HL-60/S4 treated with retinoic acid at 250 ng/mL for 4 days and 3 days (cell line): ENCODE data around the gene PNLIPRP2.

Source experiments
- in situ Hi-C: fragments of 300-500 bp; cut with MboI; formaldehyde crosslinking; loops from 2 replicates; pipeline ENCODE4 v1.7.0; 2022; ENCODE audit warnings: low sequenced_read_pairs

The PNLIPRP2 gene

DNA sequence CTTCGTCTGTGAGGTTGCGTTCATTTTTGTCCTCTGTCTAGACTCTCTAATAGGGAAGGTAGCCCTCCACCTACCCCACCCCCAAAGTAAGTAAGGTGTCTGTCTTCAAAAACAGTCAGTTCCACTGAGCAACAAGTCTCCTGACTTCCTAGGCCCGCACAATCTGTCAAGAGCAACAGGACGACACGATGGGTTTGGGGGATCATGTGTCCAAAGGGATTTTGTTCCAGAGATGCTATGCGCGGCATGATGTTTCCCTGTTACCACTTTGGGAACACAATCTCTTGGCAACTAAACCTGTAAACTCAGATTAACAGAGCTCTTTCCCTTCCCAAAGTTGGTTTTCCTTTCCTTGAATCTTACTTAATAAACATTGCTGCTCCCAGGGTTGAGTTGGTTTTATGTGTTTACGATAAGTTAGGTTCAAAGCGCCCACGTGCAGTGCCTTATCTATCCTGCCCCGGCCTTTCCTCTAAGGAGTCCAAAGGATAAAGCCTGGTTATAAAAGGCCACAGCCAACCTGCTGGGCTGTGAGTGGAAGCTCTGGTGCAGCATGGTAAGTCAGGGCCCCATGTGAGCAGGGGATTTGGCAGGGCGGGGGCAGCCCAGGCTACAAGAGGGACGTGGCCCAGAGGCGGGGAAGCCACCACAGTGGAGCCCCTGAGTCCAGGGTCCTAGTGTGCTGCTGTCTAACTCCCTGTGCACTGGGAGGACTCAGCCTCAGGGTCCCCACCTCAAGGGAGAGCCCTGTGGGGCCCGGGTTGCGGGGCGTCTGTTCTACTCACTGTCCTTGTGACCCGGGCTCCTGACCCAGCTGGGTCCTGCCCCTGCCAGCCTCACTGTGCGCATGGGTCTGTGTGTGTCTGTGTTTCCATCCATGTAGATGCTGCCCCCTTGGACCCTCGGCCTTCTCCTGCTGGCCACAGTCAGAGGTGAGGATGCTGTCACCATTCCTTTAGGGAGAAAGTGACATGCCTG is at the start of gene PNLIPRP2:
Gene PNLIPRP2, plus strand, starts transcription at position 531 of the 978 bp plus-strand sequence.
- in situ Hi-C loops, result no loop called here

DNA sequence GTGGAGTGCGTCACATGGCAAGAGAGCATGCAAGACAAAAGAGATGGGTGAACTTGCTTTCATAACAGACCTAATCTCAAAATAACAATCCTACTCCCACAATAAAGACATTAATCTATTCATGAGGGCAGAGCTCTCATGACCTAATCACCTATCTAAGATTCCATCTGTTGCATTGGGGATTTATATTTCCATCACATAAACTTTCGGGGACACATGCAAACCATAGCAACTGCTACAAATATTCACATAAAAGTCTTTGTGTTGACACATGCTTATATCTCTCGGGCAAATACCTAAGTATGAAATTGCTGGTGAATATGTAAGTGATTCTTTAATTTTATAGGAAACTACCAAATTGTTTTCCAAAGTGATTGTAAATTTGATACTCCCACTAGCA is 46.0 kb upstream of the PNLIPRP2 start:
- in situ Hi-C loops, result no loop called here

GRCh38 chr10:116587878-116588591 is 32.7 kb upstream of the PNLIPRP2 start:
- in situ Hi-C loops, result no loop called here

- in situ Hi-C loops, result no loop called here
Measured at GRCh38 chr10:116588995-116589394, 31.8 kb upstream of the PNLIPRP2 start.

GRCh38 chr10:116589926-116590325 is 30.8 kb upstream of the PNLIPRP2 start:
- in situ Hi-C loops, result no loop called here

DNA sequence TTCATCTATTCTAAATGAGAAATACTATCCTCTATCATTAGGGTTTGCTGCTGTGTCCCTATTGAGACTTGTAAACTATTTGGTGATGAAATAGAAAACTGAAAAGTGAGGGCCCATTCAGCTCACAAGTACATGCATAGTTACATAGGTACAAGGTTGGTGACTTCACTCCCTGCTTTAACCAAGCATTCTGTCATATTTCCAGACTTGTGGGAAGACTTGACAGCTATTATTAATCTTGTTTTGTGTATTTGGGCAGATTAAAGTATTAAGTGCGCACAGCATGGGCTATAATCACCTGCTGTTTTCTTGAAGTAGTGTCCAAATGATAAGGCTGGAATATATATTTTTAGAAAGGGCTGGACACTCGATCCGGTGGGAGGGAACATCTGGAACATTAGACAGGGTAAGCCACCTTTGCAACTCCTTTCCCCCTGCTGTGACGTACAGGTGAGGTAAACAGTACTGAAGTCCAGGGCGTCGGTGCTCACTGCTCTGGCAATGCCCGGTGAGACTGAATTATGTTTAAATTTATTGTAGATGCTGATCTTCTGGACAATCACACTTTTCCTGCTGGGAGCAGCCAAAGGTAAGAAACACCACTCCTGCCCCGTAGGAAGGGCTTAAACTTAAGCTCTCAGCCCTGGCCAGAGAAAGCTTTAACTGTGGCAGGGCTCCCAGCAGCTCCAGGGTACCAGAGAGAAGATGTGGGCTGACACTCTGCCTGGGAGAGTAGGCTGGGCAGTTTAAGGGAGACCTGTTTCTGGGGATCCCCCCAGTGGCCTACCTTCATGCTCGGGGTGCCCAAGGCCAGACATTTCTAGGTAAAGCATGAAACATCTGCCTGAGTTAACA is 29.9 kb upstream of the PNLIPRP2 start, which contains the start of gene PNLIPRP1:
Gene PNLIPRP1, plus strand, starts transcription at position 370 of the 855 bp plus-strand sequence. Its CDS starts 171 bp downstream, at position 541.
- in situ Hi-C loops, result no loop called here

DNA sequence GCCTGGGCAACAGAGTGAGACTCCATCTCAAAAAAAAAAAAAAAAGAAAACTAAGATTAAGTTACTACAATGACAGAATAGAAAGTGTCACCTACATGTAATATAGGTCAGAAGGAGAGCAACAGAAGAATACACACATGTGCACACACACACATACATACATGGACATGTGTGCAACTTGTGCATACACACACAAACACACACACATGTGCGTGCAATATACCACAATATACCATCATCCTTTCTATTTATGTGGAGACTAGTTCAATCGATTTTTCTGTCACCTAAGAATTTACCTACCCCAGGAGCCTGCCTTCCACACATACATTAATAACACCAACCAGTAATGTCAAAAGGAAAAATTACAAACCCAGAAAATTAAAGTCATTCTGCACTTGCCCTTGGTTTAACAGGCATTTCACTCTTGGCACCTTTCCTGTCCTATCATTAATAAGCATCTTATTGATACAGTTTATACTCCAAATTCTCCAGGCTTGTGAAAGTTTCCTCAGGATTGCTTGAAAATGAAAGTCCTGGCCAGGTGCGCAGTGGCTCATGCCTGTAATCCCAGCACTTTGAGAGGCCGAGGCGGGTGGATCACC is 27.5 kb upstream of the PNLIPRP2 start:
- in situ Hi-C loops, result no loop called here

- in situ Hi-C loops, result no loop called here
Measured at GRCh38 chr10:116594525-116595035, 26.2 kb upstream of the PNLIPRP2 start.

DNA sequence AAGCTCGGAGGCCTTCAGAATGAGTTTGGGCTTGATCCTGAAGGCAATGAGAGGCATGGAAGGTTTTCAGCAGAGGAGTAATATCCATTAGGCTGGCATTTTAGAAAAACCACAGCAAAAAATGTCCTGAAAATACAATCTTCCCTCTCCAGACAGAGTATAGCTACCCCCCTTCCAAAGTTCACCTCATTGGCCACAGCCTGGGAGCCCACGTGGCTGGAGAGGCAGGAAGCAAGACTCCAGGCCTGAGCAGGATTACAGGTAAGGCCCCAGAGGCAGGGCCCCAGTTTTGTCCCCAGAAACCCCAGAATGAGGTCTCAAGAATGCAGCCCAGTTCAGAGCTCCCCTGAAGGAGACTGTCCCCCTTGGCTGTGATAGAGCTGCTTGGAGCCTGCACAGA is 24.7 kb upstream of the PNLIPRP2 start:
- in situ Hi-C loops, result no loop called here

- in situ Hi-C loops, result no loop called here
Measured at GRCh38 chr10:116597543-116597942, 23.2 kb upstream of the PNLIPRP2 start.

- in situ Hi-C loops, result no loop called here
Measured at GRCh38 chr10:116598329-116598728, 22.4 kb upstream of the PNLIPRP2 start.

GRCh38 chr10:116599991-116600390 is 20.8 kb upstream of the PNLIPRP2 start:
- in situ Hi-C loops, result no loop called here

GRCh38 chr10:116602648-116603400 is 17.9 kb upstream of the PNLIPRP2 start:
- in situ Hi-C loops, result no loop called here

DNA sequence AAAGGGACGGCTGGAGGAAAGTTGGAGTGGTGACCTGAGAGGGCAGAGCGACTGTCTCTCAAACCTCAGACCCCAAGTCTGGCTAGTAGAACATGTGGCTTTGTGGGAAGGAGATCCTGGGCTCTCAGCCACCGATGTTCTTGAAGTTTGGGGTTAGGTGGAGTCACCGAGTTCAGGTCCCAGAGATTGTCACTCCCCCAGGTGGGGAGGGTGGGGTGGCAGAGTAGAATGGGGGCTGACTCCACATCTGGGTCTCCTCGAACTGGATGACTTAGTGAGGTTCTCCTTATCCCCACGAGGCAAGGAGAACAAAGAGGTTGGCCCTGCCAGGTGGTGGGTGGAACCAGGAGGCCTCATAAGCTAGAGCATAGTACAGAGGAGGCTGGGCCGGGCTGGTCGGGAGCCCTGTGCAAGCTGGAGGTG is 14.7 kb upstream of the PNLIPRP2 start:
- in situ Hi-C loops, result no loop called here

GRCh38 chr10:116607336-116607735 is 13.4 kb upstream of the PNLIPRP2 start:
- in situ Hi-C loops, result no loop called here

- in situ Hi-C loops, result no loop called here
Measured at GRCh38 chr10:116608686-116609594, 11.8 kb upstream of the PNLIPRP2 start.

- in situ Hi-C loops, result no loop called here
Measured at GRCh38 chr10:116610443-116611152, 10.2 kb upstream of the PNLIPRP2 start.

DNA sequence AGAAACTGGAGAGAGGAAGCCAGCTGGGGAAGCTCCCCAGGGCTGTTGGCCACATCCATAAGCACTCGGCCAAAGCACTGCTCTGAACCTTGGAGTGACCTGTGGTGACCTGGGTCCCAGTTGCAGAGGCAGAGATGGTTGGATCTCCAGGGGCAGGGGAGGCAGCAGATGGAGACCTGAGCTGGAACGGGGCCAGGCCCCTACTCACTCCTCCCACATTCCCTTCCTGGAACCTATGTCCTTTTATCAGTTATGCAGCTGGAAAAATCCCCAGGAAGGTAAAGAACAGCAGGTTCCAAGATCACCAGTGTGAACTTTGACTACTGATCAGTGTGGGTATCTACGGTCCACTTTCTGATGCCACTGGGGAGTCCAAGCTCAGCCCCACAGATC is 9.6 kb upstream of the PNLIPRP2 start:
- in situ Hi-C loops, result no loop called here
